ENCODE results near the gene CAPN8.

GRCh38 chr1:223519116-223519515 lies 146.4 kb downstream of the CAPN8 start:
- TF ChIP-seq CTCF (IDR thresholded peaks at IDR 0.05 in 8 of 11, conservative IDR thresholded peaks at IDR 0.05 in 3 of 11) = no peak
- TF ChIP-seq POLR2AphosphoS5 (IDR thresholded peaks at IDR 0.05) = no peak
- TF ChIP-seq POLR2A (IDR thresholded peaks at IDR 0.05) = no peak

Data from spleen (tissue), 7 donors.